GM18868 (cell line): ENCODE data around the gene GPR176.

Experiments used
- ATAC-seq: cut with Tn5 transposase; IDR thresholded peaks from one replicate; pipeline ENCODE4 v1.9.1; 2021; ENCODE audit warnings: mild to moderate bottlenecking, moderate library complexity; ENCODE audit not compliant: unreplicated experiment

The GPR176 gene

GRCh38 chr15:39860200-39860599, 59.9 kb downstream of the GPR176 start:
- ATAC-seq: no peak

DNA sequence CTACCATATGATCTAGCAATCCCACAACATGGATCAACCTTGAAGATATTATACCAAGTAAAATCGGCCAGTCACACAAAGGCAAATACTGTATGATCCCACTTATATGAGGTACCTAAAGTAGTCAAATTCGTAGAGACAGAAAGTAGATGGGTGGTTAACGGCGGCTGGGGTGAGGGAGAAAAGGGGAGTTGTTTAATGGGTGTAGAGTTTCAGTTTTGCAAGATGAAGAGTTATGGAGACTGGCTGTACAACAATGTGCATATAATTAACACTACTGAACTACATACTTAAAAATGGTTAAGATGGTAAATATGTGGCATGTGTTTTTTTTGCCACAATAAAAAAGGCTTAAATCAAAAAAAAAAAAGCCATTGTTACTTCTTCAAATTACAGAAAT, 60.4 kb downstream of the GPR176 start:
- no peak for ATAC-seq

- no peak for ATAC-seq
Observed at GRCh38 chr15:39857132-39857531, 62.9 kb downstream of the GPR176 start.

DNA sequence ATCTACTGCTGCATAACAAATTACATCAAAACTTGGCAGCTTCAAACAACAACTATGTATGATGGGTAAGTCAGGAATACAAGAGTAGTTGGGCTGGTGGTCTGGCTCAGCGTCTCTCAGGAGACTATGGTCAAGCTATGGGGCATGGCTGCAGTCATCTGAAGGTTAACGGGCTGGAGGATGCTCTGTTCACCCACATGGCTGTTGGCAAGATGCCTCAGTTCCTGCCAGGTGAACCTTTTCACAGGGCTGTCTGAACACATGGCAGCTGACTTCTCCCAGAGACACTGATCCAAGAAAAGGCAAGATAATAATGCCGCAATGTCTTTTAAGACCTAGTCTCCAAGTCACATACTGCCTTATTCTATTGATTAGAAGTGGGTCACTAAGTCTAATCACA, 63.7 kb downstream of the GPR176 start:
- no peak for ATAC-seq

- no peak for ATAC-seq
Observed at GRCh38 chr15:39855400-39855799, 64.7 kb downstream of the GPR176 start.

DNA sequence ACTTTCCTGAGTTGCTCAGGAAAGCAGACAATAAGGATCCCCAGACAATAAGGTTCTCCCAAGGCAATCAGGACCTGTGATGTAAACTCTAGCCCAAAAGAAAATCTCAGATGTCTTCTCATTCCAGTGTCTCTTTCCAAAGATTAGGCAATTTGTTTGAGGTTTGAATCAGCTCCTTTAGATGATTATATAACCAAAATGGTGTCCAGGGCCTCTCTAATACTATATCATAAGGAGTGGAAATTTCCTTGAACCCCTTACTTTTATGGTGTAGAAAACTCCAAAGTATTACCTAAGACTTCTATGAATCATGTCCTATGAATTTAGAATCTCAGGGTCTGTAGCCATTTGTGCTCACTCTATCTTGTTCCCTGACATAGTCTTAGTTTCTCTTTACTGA, 65.9 kb downstream of the GPR176 start:
- no peak for ATAC-seq

- ATAC-seq: no peak
Observed at GRCh38 chr15:39852250-39852649, 67.8 kb downstream of the GPR176 start.

DNA sequence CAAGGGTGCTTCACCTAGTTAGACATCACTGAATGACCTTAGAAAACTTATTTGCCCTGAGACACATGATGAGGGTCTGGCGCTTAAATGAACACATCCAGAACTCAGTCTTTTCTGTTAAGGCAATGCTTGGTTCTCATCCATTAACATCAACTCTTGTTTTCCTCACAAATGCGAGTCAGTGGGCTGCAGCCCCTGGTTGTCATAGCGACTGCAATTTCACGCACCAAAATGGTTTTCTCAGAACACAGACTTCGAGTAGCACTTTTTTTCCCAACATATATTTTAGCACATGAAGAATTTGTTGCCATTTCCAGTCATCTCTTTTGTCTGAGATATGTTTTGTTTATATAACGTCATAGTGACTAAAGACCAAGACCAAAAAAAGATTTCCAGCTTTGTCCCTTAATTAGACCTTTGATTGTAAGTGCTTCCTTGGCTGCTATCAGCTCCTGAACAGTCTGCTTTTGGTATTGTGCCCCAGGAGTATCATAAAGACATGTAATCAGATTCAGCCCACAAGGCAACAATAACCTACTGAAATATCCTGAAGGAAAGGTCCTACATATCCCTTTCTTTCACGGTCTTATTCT, 68.5 kb downstream of the GPR176 start:
- ATAC-seq: no peak

DNA sequence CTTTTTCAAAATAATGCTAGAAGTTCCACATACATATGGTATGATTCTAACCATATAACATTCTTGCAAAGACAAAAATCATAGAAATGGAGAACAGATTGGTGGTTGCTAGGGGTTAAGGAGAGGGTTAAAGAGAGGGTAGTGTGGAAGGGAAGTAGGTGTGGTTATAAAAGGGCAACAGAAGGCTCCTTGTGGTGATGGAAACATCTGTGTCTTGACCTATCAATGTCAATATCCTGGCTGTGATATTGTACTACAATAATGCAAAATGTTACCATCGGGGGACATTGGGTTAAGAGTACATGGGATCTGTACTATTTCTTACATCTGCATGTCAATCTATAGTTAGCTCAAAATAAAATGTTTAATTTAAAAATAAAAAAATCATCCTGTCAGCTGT, 69.6 kb downstream of the GPR176 start:
- no peak for ATAC-seq

DNA sequence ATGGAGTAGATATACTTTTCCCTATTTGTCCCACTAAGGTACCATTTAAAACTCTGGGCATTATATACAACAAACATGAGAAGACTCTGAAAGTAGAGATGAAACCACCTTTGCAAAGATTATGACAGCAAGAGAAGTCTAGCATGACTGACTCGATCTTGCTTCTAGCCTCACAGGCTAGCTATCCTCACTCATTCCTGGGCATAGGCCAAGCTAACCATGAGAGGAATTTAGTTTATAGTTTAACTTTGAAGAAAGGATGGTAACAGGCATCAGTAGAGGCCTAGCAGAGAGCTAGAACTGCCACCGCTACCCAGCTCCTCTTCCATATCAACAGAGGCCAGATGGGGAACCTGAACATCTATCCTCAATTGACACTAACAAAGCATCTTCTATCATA, 74.0 kb downstream of the GPR176 start:
- no peak for ATAC-seq

DNA sequence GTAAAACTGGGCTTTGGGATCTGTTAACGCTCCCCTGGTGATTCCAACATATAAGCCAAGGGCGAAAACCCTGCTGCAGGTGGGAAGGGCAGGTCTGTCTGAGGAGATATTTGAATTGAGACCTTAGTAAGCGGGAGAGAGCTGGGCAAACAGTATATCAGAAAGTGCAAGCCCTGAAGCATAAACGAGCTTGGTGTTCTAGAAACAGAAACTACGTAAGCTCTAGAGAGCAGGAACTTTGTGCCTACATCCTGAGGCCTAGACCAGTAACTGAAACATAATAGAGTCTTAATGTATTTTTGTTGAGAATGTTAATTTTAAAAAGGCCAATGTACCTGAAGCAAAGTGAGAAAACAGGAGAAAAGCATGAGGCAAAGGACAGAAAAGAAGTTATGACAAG, 74.5 kb downstream of the GPR176 start:
- ATAC-seq: no peak

- ATAC-seq: no peak
Observed at GRCh38 chr15:39843565-39843964, 76.5 kb downstream of the GPR176 start.

DNA sequence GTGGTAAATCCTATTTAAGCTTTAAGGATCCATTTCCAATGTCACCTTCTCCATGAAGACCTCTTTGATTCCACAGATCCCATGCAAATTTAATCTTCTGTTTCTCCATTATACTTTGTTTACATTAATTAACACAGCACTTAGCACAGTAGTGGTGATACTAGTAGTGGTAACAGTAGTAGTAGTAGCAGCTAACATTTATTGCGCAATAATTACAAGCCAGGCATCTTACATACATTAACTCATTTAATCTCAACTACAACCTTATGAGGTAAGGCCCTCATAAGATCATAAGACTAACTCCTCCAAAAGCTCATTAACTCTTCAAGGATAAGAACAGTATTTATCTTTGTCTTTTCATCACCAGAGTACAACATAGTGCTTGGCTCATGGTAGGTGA, 82.6 kb downstream of the GPR176 start:
- ATAC-seq: no peak

DNA sequence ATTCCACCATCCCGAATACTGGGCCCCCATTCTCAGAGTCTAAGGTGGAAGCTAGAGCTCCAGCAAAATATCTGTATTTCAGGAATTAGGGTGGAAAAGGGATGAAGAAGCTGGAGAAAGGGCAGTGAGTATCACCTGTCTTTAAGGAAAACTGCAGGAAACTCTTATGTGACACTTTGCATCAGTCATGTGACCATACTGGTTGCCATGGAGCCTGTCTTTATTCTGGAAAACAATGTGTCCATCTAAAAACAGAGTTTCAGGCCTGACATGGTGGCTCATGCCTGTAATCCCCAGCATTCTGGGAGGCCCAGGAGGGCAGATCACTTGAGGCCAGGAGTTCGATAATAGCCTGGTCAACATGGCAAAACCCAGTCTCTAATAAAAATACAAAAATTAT, 84.5 kb downstream of the GPR176 start:
- no peak for ATAC-seq

DNA sequence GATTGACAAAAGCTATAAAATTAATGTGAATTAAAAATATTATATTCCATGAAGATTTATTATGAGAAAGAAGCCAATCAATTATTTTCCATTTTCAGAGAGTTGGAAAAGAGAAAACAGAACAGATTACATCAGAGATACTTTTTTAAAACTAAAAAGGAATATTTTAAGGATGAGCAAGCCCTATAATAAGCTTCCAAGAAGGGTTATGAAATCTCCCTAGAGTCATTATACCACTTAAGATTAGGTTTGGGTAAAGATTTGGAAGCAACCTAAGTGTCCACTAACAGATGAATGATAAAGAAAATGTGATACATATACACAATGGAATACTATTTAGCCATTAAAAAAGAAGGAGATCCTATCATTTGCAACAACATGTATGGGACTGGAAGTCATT, 85.8 kb downstream of the GPR176 start:
- no peak for ATAC-seq

DNA sequence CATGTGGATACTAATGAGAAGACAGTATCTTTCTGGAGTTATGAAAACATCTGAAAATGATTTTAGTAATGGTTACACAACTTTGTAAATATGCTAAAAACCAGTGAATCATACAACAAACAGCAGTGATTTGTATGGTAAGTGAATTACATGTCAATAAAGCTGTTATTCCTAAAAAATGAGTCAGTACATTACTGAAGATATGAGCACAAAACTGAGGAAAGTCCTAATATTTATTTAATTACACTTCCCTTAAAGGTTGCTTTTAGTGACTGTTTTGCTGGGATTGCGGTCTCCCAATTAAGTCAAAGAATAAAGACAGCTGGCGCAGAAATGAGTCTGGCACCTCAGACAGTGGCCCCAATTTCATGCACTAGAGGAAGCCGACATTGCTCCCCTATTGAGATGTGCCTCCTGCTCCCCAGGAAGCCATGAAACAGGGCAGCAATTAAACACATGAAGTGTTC, 86.5 kb downstream of the GPR176 start:
- ATAC-seq: no peak

GRCh38 chr15:39830166-39830565, 89.9 kb downstream of the GPR176 start:
- no peak for ATAC-seq

- ATAC-seq: no peak
Observed at GRCh38 chr15:39828374-39828931, 91.6 kb downstream of the GPR176 start.

- ATAC-seq: no peak
Observed at GRCh38 chr15:39826975-39827374, 93.1 kb downstream of the GPR176 start.

DNA sequence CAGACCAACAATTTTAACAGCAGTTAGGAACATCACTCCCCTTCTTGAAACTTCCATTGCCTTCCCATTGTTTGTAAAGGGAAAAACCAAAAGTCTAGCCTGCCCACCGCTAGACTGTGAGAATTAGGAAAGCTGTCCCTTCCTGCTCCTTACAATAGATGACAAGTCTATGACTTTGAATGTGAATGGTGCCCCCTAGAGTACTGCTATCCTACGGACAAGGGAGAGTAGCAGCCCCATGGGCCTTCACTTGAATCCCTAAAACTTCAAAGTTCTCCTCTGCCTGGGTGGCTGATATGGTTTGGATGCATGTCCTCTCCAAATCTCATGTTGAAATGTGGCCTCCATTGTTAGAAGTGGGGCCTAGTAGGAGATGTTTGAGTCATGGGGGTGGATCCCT, 96.4 kb downstream of the GPR176 start:
- no peak for ATAC-seq

DNA sequence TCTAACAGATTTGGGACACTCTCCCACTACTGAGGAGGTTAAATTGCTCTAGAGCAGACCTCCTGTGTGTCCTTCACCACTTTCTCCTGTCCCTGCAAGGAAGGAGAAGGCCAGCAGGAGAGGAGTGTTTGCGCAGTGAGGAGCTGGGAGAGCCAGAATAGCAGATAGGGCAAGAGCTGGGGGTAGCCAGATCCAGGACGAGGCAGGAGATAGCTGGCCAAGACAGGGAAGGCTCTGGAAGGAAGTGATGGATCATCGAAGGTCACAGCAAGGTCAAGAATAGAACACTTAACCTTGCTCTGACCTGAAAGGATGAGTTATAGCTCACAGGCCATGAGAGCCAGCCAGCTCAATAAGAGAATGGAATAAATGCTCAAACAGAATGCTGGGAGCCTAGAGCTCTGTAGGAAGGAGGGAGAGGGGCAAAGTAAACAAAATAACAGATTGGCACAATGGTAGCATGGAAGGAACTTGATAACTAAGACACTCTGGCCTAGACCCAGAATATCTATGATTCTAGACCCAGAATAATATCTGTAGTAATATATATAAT, 99.9 kb downstream of the GPR176 start:
- no peak for ATAC-seq

- no peak for ATAC-seq
Observed at GRCh38 chr15:39819533-39819932, 100.5 kb downstream of the GPR176 start.

DNA sequence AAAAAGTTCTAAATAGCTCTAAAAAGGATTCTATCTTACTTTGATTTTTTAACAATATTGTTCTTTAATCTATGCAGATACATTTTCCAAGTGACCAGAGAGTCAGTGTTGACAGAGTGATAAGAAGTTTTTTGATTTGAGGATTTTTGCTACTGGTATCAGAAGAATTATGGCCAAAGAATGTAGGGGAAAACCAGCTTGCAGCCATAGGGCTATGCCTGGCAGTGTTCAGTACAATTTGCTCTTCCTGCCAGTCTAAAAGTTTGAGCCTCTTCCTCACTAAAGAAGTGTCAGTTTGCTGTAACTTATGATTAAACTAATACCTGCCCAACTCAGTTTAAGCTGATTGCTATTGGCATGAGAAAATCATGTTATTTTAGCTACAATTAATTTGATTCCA, 102.2 kb downstream of the GPR176 start:
- ATAC-seq: no peak
